ENCODE results near the gene SLC25A25. TPM values are rescaled to one million over a fixed set of nuclear protein-coding genes. Genes with fewer than 3 reads are reported as not detected.

Gene SLC25A25
- total and polyA plus RNA-seq, 9 of the 15 experiments (the other 6 are each of a cell fraction or from before 2014, with no cell fraction given): 0.07 to 35.9 (median 23.2) TPM

- TF ChIP-seq ARID4B (CRISPR knock-in tag; IDR thresholded peaks at IDR 0.05) (no peak; the same call in 1 of the 2 replicates), ZNF398 (CRISPR knock-in tag; IDR thresholded peaks at IDR 0.05) (no peak), E2F3 (CRISPR knock-in tag; IDR thresholded peaks at IDR 0.05) (peak; percentile 61; the same call in 1 of the 2 replicates), MAZ (CRISPR knock-in tag; conservative IDR thresholded peaks at IDR 0.05 in 1 of 2, IDR thresholded peaks at IDR 0.05 in 1 of 2) (peak; percentile 36 to 62; a peak in 3 of 4 replicates), ETV5 (CRISPR knock-in tag; IDR thresholded peaks at IDR 0.05; ENCODE audit: low read depth) (0 out of 2 replicates have a peak, but pooled peaks have one; percentile 6), TAF1 (IDR thresholded peaks at IDR 0.05; ENCODE audit: control insufficient read depth, extremely low read depth, insufficient read depth, low read length, severe bottlenecking) (peak; percentile 88), HDAC2 (IDR thresholded peaks at IDR 0.05) (peak; percentile 77), ATF1 (CRISPR knock-in tag; IDR thresholded peaks at IDR 0.05) (no peak), ATF1 (tag; IDR thresholded peaks at IDR 0.05) (peak; percentile 87), HOXB6 (CRISPR knock-in tag; IDR thresholded peaks at IDR 0.05; ENCODE audit: borderline replicate concordance) (0 out of 2 replicates have a peak, but pooled peaks have one; percentile 50), ZNF24 (IDR thresholded peaks at IDR 0.05) (0 out of 2 replicates have a peak, but pooled peaks have one; percentile 7), POLR2AphosphoS2 (IDR thresholded peaks at IDR 0.05; ENCODE audit: low read length) (no peak)
- TF ChIP-seq, protein P1, sequence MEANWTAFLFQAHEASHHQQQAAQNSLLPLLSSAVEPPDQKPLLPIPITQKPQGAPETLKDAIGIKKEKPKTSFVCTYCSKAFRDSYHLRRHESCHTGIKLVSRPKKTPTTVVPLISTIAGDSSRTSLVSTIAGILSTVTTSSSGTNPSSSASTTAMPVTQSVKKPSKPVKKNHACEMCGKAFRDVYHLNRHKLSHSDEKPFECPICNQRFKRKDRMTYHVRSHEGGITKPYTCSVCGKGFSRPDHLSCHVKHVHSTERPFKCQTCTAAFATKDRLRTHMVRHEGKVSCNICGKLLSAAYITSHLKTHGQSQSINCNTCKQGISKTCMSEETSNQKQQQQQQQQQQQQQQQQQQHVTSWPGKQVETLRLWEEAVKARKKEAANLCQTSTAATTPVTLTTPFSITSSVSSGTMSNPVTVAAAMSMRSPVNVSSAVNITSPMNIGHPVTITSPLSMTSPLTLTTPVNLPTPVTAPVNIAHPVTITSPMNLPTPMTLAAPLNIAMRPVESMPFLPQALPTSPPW (CRISPR knock-in tag; IDR thresholded peaks at IDR 0.05): peak; percentile 92
- TF ChIP-seq, protein P2, sequence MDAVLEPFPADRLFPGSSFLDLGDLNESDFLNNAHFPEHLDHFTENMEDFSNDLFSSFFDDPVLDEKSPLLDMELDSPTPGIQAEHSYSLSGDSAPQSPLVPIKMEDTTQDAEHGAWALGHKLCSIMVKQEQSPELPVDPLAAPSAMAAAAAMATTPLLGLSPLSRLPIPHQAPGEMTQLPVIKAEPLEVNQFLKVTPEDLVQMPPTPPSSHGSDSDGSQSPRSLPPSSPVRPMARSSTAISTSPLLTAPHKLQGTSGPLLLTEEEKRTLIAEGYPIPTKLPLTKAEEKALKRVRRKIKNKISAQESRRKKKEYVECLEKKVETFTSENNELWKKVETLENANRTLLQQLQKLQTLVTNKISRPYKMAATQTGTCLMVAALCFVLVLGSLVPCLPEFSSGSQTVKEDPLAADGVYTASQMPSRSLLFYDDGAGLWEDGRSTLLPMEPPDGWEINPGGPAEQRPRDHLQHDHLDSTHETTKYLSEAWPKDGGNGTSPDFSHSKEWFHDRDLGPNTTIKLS (IDR thresholded peaks at IDR 0.05; ENCODE audit: borderline replicate concordance, low read depth): 0 out of 2 replicates have a peak, but pooled peaks have one; percentile 1
- TF ChIP-seq, protein P3, sequence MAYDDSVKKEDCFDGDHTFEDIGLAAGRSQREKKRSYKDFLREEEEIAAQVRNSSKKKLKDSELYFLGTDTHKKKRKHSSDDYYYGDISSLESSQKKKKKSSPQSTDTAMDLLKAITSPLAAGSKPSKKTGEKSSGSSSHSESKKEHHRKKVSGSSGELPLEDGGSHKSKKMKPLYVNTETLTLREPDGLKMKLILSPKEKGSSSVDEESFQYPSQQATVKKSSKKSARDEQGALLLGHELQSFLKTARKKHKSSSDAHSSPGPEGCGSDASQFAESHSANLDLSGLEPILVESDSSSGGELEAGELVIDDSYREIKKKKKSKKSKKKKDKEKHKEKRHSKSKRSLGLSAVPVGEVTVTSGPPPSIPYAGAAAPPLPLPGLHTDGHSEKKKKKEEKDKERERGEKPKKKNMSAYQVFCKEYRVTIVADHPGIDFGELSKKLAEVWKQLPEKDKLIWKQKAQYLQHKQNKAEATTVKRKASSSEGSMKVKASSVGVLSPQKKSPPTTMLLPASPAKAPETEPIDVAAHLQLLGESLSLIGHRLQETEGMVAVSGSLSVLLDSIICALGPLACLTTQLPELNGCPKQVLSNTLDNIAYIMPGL (CRISPR knock-in tag; IDR thresholded peaks at IDR 0.05): no peak
These were observed at the start of gene SLC25A25 (continued) for GRCh38 chr9:128067645-128068385.
